OCI-LY1 (cell line): ENCODE data around the gene MUTYH.

Experiments
- EZH2 ChIP-seq: fragments of 200-600 bp; sonication (generic), shearing (Covaris generic); IDR thresholded peaks from 2 replicates; pipeline ENCODE4 v1.8.0; 2017; ENCODE audit warnings: borderline replicate concordance, mixed run types, mild to moderate bottlenecking, antibody characterized with exemption, low read length, moderate library complexity, mixed read lengths
- TF ChIP-seq, protein P1 (sequence below): fragments of 200-600 bp; sonication (generic), shearing (Covaris generic); IDR thresholded peaks from 2 replicates; pipeline ENCODE4 v1.5.1; 2017; ENCODE audit warnings: mild to moderate bottlenecking, antibody characterized with exemption, low read length, moderate library complexity, mixed read lengths

DNA sequence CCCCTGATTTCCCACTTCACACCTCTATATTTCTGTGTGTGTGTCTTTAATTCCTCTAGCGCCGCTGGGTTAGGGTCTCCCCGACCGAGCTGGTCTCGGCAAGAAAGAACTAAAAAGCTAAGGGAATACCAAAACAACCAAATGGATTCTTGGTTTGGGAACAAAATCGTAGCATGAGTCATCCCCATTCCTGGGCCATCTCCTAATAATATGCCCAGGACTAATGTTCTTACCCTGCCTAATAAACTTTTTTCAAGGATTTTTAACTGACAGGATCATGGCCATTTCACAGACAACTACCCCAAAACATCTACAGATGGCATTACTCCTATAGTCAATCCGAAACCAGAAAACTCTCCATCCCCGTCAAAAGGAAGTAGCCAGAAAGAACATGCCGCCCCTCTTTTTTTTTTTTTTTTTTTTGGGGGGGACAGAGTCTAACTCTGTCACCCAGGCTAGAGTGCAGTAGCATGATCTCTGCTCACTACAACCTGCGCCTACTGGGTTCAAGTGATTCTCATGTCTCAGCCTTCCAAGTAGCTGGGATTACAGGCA lies 17.7 kb downstream of the MUTYH start:
- TF ChIP-seq EZH2, result no peak
- TF ChIP-seq, protein P1, sequence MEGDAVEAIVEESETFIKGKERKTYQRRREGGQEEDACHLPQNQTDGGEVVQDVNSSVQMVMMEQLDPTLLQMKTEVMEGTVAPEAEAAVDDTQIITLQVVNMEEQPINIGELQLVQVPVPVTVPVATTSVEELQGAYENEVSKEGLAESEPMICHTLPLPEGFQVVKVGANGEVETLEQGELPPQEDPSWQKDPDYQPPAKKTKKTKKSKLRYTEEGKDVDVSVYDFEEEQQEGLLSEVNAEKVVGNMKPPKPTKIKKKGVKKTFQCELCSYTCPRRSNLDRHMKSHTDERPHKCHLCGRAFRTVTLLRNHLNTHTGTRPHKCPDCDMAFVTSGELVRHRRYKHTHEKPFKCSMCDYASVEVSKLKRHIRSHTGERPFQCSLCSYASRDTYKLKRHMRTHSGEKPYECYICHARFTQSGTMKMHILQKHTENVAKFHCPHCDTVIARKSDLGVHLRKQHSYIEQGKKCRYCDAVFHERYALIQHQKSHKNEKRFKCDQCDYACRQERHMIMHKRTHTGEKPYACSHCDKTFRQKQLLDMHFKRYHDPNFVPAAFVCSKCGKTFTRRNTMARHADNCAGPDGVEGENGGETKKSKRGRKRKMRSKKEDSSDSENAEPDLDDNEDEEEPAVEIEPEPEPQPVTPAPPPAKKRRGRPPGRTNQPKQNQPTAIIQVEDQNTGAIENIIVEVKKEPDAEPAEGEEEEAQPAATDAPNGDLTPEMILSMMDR, result no peak
